ENCODE data around the gene GANAB.

The GANAB gene

GRCh38 chr11:62602141-62603071, 44.0 kb downstream of the GANAB start:
- H3K4me3 ChIP-seq (ENCODE audit: low read length) = peak overlapping the region; percentile 77
- H3K27me3 ChIP-seq (ENCODE audit: control insufficient read depth, insufficient read depth, low read length) = no peaks in the 10 kb centered on the region
- peaks cover 24% of the 10 kb centered on the region for H3K4me1 ChIP-seq (ENCODE audit: control insufficient read depth, insufficient read depth, low read length)
- H3K36me3 ChIP-seq (ENCODE audit: control insufficient read depth, insufficient read depth, low read length) = peaks cover 9% of the 10 kb centered on the region
- no peaks in the 10 kb centered on the region for H3K9me3 ChIP-seq (ENCODE audit: control insufficient read depth, low read length)
- peak overlapping the region; percentile 86 for H3K9ac ChIP-seq (ENCODE audit: low read length)

GRCh38 chr11:62601372-62602140, 44.9 kb downstream of the GANAB start, which contains the start of gene MTA2:
Gene MTA2, minus strand, starts transcription at chr11:62601865. Its CDS starts 415 bp downstream, at chr11:62601450.
- Histone ChIP-seq H3K4me3 (ENCODE audit: low read length) (peak within 1 kb of the TSS; percentile 77), H3K9ac (ENCODE audit: low read length) (peak within 1 kb of the TSS; percentile 86), H3K4me1 (ENCODE audit: control insufficient read depth, insufficient read depth, low read length) (peaks cover 24% of the 10 kb centered on the region), H3K9me3 (ENCODE audit: control insufficient read depth, low read length) (no peaks in the 10 kb centered on the region), H3K36me3 (ENCODE audit: control insufficient read depth, insufficient read depth, low read length) (peaks cover 11% of the 10 kb centered on the region), H3K27me3 (ENCODE audit: control insufficient read depth, insufficient read depth, low read length) (no peaks in the 10 kb centered on the region)

- Histone ChIP-seq H3K27me3 (ENCODE audit: control insufficient read depth, insufficient read depth, low read length) (no peaks in the 10 kb centered on the region), H3K9ac (ENCODE audit: low read length) (peak overlapping the region; percentile 86), H3K4me1 (ENCODE audit: control insufficient read depth, insufficient read depth, low read length) (peaks cover 24% of the 10 kb centered on the region), H3K9me3 (ENCODE audit: control insufficient read depth, low read length) (no peaks in the 10 kb centered on the region), H3K4me3 (ENCODE audit: low read length) (peak overlapping the region; percentile 33), H3K36me3 (ENCODE audit: control insufficient read depth, insufficient read depth, low read length) (peaks cover 11% of the 10 kb centered on the region)
Observed at GRCh38 chr11:62601122-62601371, 45.4 kb downstream of the GANAB start.

GRCh38 chr11:62600367-62601121, 45.9 kb downstream of the GANAB start:
- Histone ChIP-seq H3K9me3 (ENCODE audit: control insufficient read depth, low read length) (no peaks in the 10 kb centered on the region), H3K4me1 (ENCODE audit: control insufficient read depth, insufficient read depth, low read length) (peaks cover 24% of the 10 kb centered on the region), H3K4me3 (ENCODE audit: low read length) (peak overlapping the region; percentile 33), H3K36me3 (ENCODE audit: control insufficient read depth, insufficient read depth, low read length) (peaks cover 11% of the 10 kb centered on the region), H3K9ac (ENCODE audit: low read length) (peak overlapping the region; percentile 86), H3K27me3 (ENCODE audit: control insufficient read depth, insufficient read depth, low read length) (no peaks in the 10 kb centered on the region)

- Histone ChIP-seq H3K9ac (ENCODE audit: low read length) (peak overlapping the region; percentile 86), H3K4me3 (ENCODE audit: low read length) (peak overlapping the region; percentile 33), H3K4me1 (ENCODE audit: control insufficient read depth, insufficient read depth, low read length) (peaks cover 24% of the 10 kb centered on the region), H3K9me3 (ENCODE audit: control insufficient read depth, low read length) (no peaks in the 10 kb centered on the region), H3K36me3 (ENCODE audit: control insufficient read depth, insufficient read depth, low read length) (peaks cover 11% of the 10 kb centered on the region), H3K27me3 (ENCODE audit: control insufficient read depth, insufficient read depth, low read length) (no peaks in the 10 kb centered on the region)
Observed at GRCh38 chr11:62599901-62600300, 46.5 kb downstream of the GANAB start.

GRCh38 chr11:62599069-62599696, 47.2 kb downstream of the GANAB start:
- H3K9me3 ChIP-seq (ENCODE audit: control insufficient read depth, low read length) = no peaks in the 10 kb centered on the region
- H3K9ac ChIP-seq (ENCODE audit: low read length) = peak overlapping the region; percentile 86
- H3K4me3 ChIP-seq (ENCODE audit: low read length) = no peak overlapping the region
- peaks cover 15% of the 10 kb centered on the region for H3K36me3 ChIP-seq (ENCODE audit: control insufficient read depth, insufficient read depth, low read length)
- H3K4me1 ChIP-seq (ENCODE audit: control insufficient read depth, insufficient read depth, low read length) = peaks cover 24% of the 10 kb centered on the region
- no peaks in the 10 kb centered on the region for H3K27me3 ChIP-seq (ENCODE audit: control insufficient read depth, insufficient read depth, low read length)

GRCh38 chr11:62595124-62595523, 51.3 kb downstream of the GANAB start:
- Histone ChIP-seq H3K4me3 (ENCODE audit: low read length) (no peak overlapping the region), H3K27me3 (ENCODE audit: control insufficient read depth, insufficient read depth, low read length) (no peaks in the 10 kb centered on the region), H3K4me1 (ENCODE audit: control insufficient read depth, insufficient read depth, low read length) (peaks cover 31% of the 10 kb centered on the region), H3K36me3 (ENCODE audit: control insufficient read depth, insufficient read depth, low read length) (peaks cover 21% of the 10 kb centered on the region), H3K9me3 (ENCODE audit: control insufficient read depth, low read length) (no peaks in the 10 kb centered on the region), H3K9ac (ENCODE audit: low read length) (no peak overlapping the region)

- Histone ChIP-seq H3K27me3 (ENCODE audit: control insufficient read depth, insufficient read depth, low read length) (no peaks in the 10 kb centered on the region), H3K4me3 (ENCODE audit: low read length) (no peak overlapping the region), H3K9ac (ENCODE audit: low read length) (no peak overlapping the region), H3K9me3 (ENCODE audit: control insufficient read depth, low read length) (no peaks in the 10 kb centered on the region), H3K36me3 (ENCODE audit: control insufficient read depth, insufficient read depth, low read length) (peaks cover 21% of the 10 kb centered on the region), H3K4me1 (ENCODE audit: control insufficient read depth, insufficient read depth, low read length) (peaks cover 22% of the 10 kb centered on the region)
Observed at GRCh38 chr11:62593434-62594044, 52.9 kb downstream of the GANAB start.

- Histone ChIP-seq H3K9me3 (ENCODE audit: control insufficient read depth, low read length) (no peaks in the 10 kb centered on the region), H3K27me3 (ENCODE audit: control insufficient read depth, insufficient read depth, low read length) (no peaks in the 10 kb centered on the region), H3K9ac (ENCODE audit: low read length) (no peak overlapping the region), H3K4me3 (ENCODE audit: low read length) (no peak overlapping the region), H3K4me1 (ENCODE audit: control insufficient read depth, insufficient read depth, low read length) (peaks cover 22% of the 10 kb centered on the region), H3K36me3 (ENCODE audit: control insufficient read depth, insufficient read depth, low read length) (peaks cover 18% of the 10 kb centered on the region)
Observed at GRCh38 chr11:62592989-62593421, 53.4 kb downstream of the GANAB start.

GRCh38 chr11:62592146-62592815, 54.1 kb downstream of the GANAB start:
- no peaks in the 10 kb centered on the region for H3K27me3 ChIP-seq (ENCODE audit: control insufficient read depth, insufficient read depth, low read length)
- H3K4me1 ChIP-seq (ENCODE audit: control insufficient read depth, insufficient read depth, low read length) = peaks cover 22% of the 10 kb centered on the region
- H3K9ac ChIP-seq (ENCODE audit: low read length) = peak overlapping the region; percentile 87
- H3K9me3 ChIP-seq (ENCODE audit: control insufficient read depth, low read length) = no peaks in the 10 kb centered on the region
- peak overlapping the region; percentile 56 for H3K4me3 ChIP-seq (ENCODE audit: low read length)
- H3K36me3 ChIP-seq (ENCODE audit: control insufficient read depth, insufficient read depth, low read length) = peaks cover 16% of the 10 kb centered on the region

Measured in mucosa of stomach (tissue), 1 donor.